8988T (cell line): ENCODE data around the gene DDX39B.
"Not testable (repeated sequence)": the region's sequence is repeated elsewhere in the genome, so short reads cannot be mapped to it uniquely, and the experiment has no call there.

Experiments
- DNase-seq: peaks from one replicate; pipeline ENCODE4 v3.0.0; 2011

Gene DDX39B

GRCh38 chr6:31541658-31542521 lies at the start of gene DDX39B:
Gene DDX39B, minus strand, starts transcription at chr6:31542003. Its CDS starts 1,471 bp downstream, at chr6:31540532.
- peak; percentile 75 for DNase-seq

GRCh38 chr6:31590691-31591090 lies 48.9 kb upstream of the DDX39B start:
- not testable (repeated sequence) for DNase-seq

- DNase-seq, result no peak
These were observed 47.3 kb upstream of the DDX39B start for GRCh38 chr6:31588871-31589650.

GRCh38 chr6:31587791-31588777 lies 46.3 kb upstream of the DDX39B start:
- no peak for DNase-seq

- DNase-seq, result no peak
These were observed 44.9 kb upstream of the DDX39B start for GRCh38 chr6:31586599-31587281.

- no peak for DNase-seq
These were observed 44.2 kb upstream of the DDX39B start, which contains the start of gene LST1 for GRCh38 chr6:31586008-31586407. Gene LST1, plus strand, starts transcription at chr6:31586277. Its CDS starts 1,023 bp downstream, at chr6:31587300.

GRCh38 chr6:31585491-31585890 lies 43.7 kb upstream of the DDX39B start:
- DNase-seq, result no peak

GRCh38 chr6:31582230-31582643 lies 40.4 kb upstream of the DDX39B start, which contains the start of gene LTB:
Gene LTB, minus strand, starts transcription at chr6:31582424. Its CDS starts 7 bp downstream, at chr6:31582417.
- no peak for DNase-seq

GRCh38 chr6:31581434-31582229 lies 39.8 kb upstream of the DDX39B start:
- DNase-seq, result no peak

- DNase-seq, result peak; percentile 89
These were observed 39.1 kb upstream of the DDX39B start for GRCh38 chr6:31580807-31581433.

- no peak for DNase-seq
These were observed 38.6 kb upstream of the DDX39B start for GRCh38 chr6:31580438-31580740.

GRCh38 chr6:31579546-31580437 lies 38.0 kb upstream of the DDX39B start:
- DNase-seq, result no peak

GRCh38 chr6:31579119-31579505 lies 37.3 kb upstream of the DDX39B start:
- DNase-seq, result no peak

GRCh38 chr6:31578184-31579118 lies 36.6 kb upstream of the DDX39B start:
- peak; percentile 44 for DNase-seq

GRCh38 chr6:31577579-31577966 lies 35.8 kb upstream of the DDX39B start:
- DNase-seq, result no peak

- no peak for DNase-seq
These were observed 35.2 kb upstream of the DDX39B start for GRCh38 chr6:31576897-31577578.

GRCh38 chr6:31575952-31576685 lies 34.3 kb upstream of the DDX39B start:
- DNase-seq, result no peak
